ENCODE measurements around the gene PTN. TPM values are rescaled to one million over a fixed set of nuclear protein-coding genes. Genes with fewer than 3 reads are reported as not detected.
"Not testable (repeated sequence)": the region's sequence is repeated elsewhere in the genome, so short reads cannot be mapped to it uniquely, and the experiment has no call there.

Gene PTN
- total and polyA plus RNA-seq, 2 donors: 19.3 to 20.6 TPM

GRCh38 chr7:137287651-137288258 lies 55.8 kb downstream of the PTN start:
- Histone ChIP-seq H3K27me3 (ENCODE audit: control insufficient read depth in 2 of 2, insufficient read depth in 1 of 2, low read length in 1 of 2) (no peaks in the 10 kb centered on the region), H3K27ac (ENCODE audit: low read depth in 1 of 2, low read length in 1 of 2) (no peak overlapping the region), H3K36me3 (ENCODE audit: control insufficient read depth in 2 of 2, insufficient read depth in 2 of 2, low read length in 1 of 2) (no peaks in the 10 kb centered on the region), H3K9me3 (ENCODE audit: control insufficient read depth in 2 of 2, insufficient read depth in 1 of 2, low read length in 1 of 2) (no peaks in the 10 kb centered on the region), H3K4me1 (ENCODE audit: control insufficient read depth in 2 of 2, insufficient read depth in 2 of 2, low read length in 2 of 2) (no peaks in the 10 kb centered on the region), H3K4me3 (ENCODE audit: low read length in 2 of 2) (no peak overlapping the region)
- 73% methylated on average over 3 of the region's 3 CpGs for WGBS
- DNase-seq (ENCODE audit: low read depth in 6 of 9, low spot score in 9 of 9): no peak

DNA sequence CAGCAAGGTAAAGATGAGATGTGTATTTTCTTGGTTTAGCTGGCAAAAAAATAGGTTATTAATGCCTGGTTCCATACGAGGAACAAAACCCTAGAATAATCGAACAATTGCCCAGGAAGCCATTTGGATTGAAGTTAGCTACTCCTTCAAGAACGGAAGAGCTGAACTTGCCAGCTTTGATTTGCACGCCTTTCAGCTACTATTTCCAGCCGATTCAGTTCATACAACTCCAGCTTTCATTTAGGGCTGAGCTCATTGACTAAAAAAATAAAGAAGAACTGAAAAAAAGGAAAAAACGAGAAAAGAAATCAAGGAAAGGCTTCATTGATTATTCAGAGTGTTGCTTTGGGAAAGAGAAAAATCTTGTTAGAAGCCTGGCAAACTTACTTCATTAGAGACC lies 60.4 kb downstream of the PTN start:
- no peaks in the 10 kb centered on the region for H3K9me3 ChIP-seq (ENCODE audit: control insufficient read depth in 2 of 2, insufficient read depth in 1 of 2, low read length in 1 of 2)
- no peaks in the 10 kb centered on the region for H3K27me3 ChIP-seq (ENCODE audit: control insufficient read depth in 2 of 2, insufficient read depth in 1 of 2, low read length in 1 of 2)
- DNase-seq (ENCODE audit: low read depth in 6 of 9, low spot score in 9 of 9): no peak
- H3K4me3 ChIP-seq (ENCODE audit: low read length in 2 of 2): no peak overlapping the region
- no peaks in the 10 kb centered on the region for H3K36me3 ChIP-seq (ENCODE audit: control insufficient read depth in 2 of 2, insufficient read depth in 2 of 2, low read length in 1 of 2)
- no peak overlapping the region for H3K27ac ChIP-seq (ENCODE audit: low read depth in 1 of 2, low read length in 1 of 2)
- no peaks in the 10 kb centered on the region for H3K4me1 ChIP-seq (ENCODE audit: control insufficient read depth in 2 of 2, insufficient read depth in 2 of 2, low read length in 2 of 2)
- WGBS: 90% methylated on average over 6 of the region's 6 CpGs

GRCh38 chr7:137282043-137282442 lies 61.5 kb downstream of the PTN start:
- no peak for DNase-seq (ENCODE audit: low read depth in 6 of 9, low spot score in 9 of 9)
- Histone ChIP-seq H3K36me3 (ENCODE audit: control insufficient read depth in 2 of 2, insufficient read depth in 2 of 2, low read length in 1 of 2) (no peaks in the 10 kb centered on the region), H3K4me3 (ENCODE audit: low read length in 2 of 2) (no peak overlapping the region), H3K4me1 (ENCODE audit: control insufficient read depth in 2 of 2, insufficient read depth in 2 of 2, low read length in 2 of 2) (no peaks in the 10 kb centered on the region), H3K27me3 (ENCODE audit: control insufficient read depth in 2 of 2, insufficient read depth in 1 of 2, low read length in 1 of 2) (no peaks in the 10 kb centered on the region), H3K27ac (ENCODE audit: low read depth in 1 of 2, low read length in 1 of 2) (no peak overlapping the region), H3K9me3 (ENCODE audit: control insufficient read depth in 2 of 2, insufficient read depth in 1 of 2, low read length in 1 of 2) (no peaks in the 10 kb centered on the region)

- no peak overlapping the region for H3K27ac ChIP-seq (ENCODE audit: low read depth in 1 of 2, low read length in 1 of 2)
- no peaks in the 10 kb centered on the region for H3K36me3 ChIP-seq (ENCODE audit: control insufficient read depth in 2 of 2, insufficient read depth in 2 of 2, low read length in 1 of 2)
- H3K4me3 ChIP-seq (ENCODE audit: low read length in 2 of 2): no peak overlapping the region
- WGBS: 85% methylated on average over 5 of the region's 5 CpGs
- DNase-seq (ENCODE audit: low read depth in 6 of 9, low spot score in 9 of 9): no peak
- no peaks in the 10 kb centered on the region for H3K4me1 ChIP-seq (ENCODE audit: control insufficient read depth in 2 of 2, insufficient read depth in 2 of 2, low read length in 2 of 2)
- no peaks in the 10 kb centered on the region for H3K9me3 ChIP-seq (ENCODE audit: control insufficient read depth in 2 of 2, insufficient read depth in 1 of 2, low read length in 1 of 2)
- H3K27me3 ChIP-seq (ENCODE audit: control insufficient read depth in 2 of 2, insufficient read depth in 1 of 2, low read length in 1 of 2): no peaks in the 10 kb centered on the region
Measured at GRCh38 chr7:137276189-137276588, 67.3 kb downstream of the PTN start.

- Histone ChIP-seq H3K4me3 (ENCODE audit: low read length in 2 of 2) (no peak overlapping the region), H3K9me3 (ENCODE audit: control insufficient read depth in 2 of 2, insufficient read depth in 1 of 2, low read length in 1 of 2) (peaks cover 0 to 3% of the 10 kb centered on the region in 2 donors), H3K27ac (ENCODE audit: low read depth in 1 of 2, low read length in 1 of 2) (no peak overlapping the region), H3K36me3 (ENCODE audit: control insufficient read depth in 2 of 2, insufficient read depth in 2 of 2, low read length in 1 of 2) (no peaks in the 10 kb centered on the region), H3K4me1 (ENCODE audit: control insufficient read depth in 2 of 2, insufficient read depth in 2 of 2, low read length in 2 of 2) (no peaks in the 10 kb centered on the region), H3K27me3 (ENCODE audit: control insufficient read depth in 2 of 2, insufficient read depth in 1 of 2, low read length in 1 of 2) (no peaks in the 10 kb centered on the region)
- 90% methylated on average over 5 of the region's 5 CpGs for WGBS
- no peak for DNase-seq (ENCODE audit: low read depth in 6 of 9, low spot score in 9 of 9)
Measured at GRCh38 chr7:137272249-137272648, 71.3 kb downstream of the PTN start.

DNA sequence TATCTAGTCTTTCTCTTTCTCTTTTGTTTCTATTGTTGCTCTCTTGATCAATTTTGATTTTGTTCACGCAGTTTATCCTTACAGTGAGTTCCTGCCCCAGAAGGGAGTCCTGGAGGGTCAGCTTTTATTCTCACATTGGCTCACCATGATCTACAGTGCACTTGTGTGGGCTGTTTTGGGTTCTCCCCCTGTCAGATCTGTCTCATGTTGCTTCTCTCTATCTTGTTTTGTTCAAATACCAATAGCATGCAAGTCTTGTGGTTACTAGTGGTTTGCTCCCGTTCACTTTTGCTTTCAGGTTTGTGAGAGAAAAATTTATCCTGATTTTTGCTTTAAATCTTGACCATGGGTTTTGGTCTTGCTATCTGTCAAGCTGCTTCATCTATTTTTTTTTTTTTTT lies 74.3 kb downstream of the PTN start:
- Histone ChIP-seq H3K36me3 (ENCODE audit: control insufficient read depth in 2 of 2, insufficient read depth in 2 of 2, low read length in 1 of 2) (no peaks in the 10 kb centered on the region), H3K4me3 (ENCODE audit: low read length in 2 of 2) (no peak overlapping the region), H3K27me3 (ENCODE audit: control insufficient read depth in 2 of 2, insufficient read depth in 1 of 2, low read length in 1 of 2) (no peaks in the 10 kb centered on the region), H3K4me1 (ENCODE audit: control insufficient read depth in 2 of 2, insufficient read depth in 2 of 2, low read length in 2 of 2) (no peaks in the 10 kb centered on the region), H3K9me3 (ENCODE audit: control insufficient read depth in 2 of 2, insufficient read depth in 1 of 2, low read length in 1 of 2) (peaks cover 0 to 3% of the 10 kb centered on the region in 2 donors), H3K27ac (ENCODE audit: low read depth in 1 of 2, low read length in 1 of 2) (no peak overlapping the region)
- no peak for DNase-seq (ENCODE audit: low read depth in 6 of 9, low spot score in 9 of 9)
- 95% methylated on average over 2 of the region's 2 CpGs for WGBS

GRCh38 chr7:137268001-137268865 lies 75.3 kb downstream of the PTN start:
- H3K9me3 ChIP-seq (ENCODE audit: control insufficient read depth in 2 of 2, insufficient read depth in 1 of 2, low read length in 1 of 2); H3K4me1 ChIP-seq (ENCODE audit: control insufficient read depth in 2 of 2, insufficient read depth in 2 of 2, low read length in 2 of 2); H3K27ac ChIP-seq (ENCODE audit: low read depth in 1 of 2, low read length in 1 of 2); H3K27me3 ChIP-seq (ENCODE audit: control insufficient read depth in 2 of 2, insufficient read depth in 1 of 2, low read length in 1 of 2); H3K36me3 ChIP-seq (ENCODE audit: control insufficient read depth in 2 of 2, insufficient read depth in 2 of 2, low read length in 1 of 2); DNase-seq (ENCODE audit: low read depth in 6 of 9, low spot score in 9 of 9); H3K4me3 ChIP-seq (ENCODE audit: low read length in 2 of 2): not testable (repeated sequence)
- 95% methylated on average over 34 of the region's 34 CpGs for WGBS

- no peak for DNase-seq (ENCODE audit: low read depth in 6 of 9, low spot score in 9 of 9)
- WGBS: 75% methylated on average over 4 of the region's 4 CpGs
Measured at GRCh38 chr7:137266764-137267163, 76.8 kb downstream of the PTN start.

GRCh38 chr7:137265480-137265879 lies 78.1 kb downstream of the PTN start:
- not testable (repeated sequence) for H3K9me3 ChIP-seq (ENCODE audit: control insufficient read depth in 2 of 2, insufficient read depth in 1 of 2, low read length in 1 of 2); H3K4me1 ChIP-seq (ENCODE audit: control insufficient read depth in 2 of 2, insufficient read depth in 2 of 2, low read length in 2 of 2); DNase-seq (ENCODE audit: low read depth in 6 of 9, low spot score in 9 of 9); H3K27ac ChIP-seq (ENCODE audit: low read depth in 1 of 2, low read length in 1 of 2); H3K27me3 ChIP-seq (ENCODE audit: control insufficient read depth in 2 of 2, insufficient read depth in 1 of 2, low read length in 1 of 2); H3K4me3 ChIP-seq (ENCODE audit: low read length in 2 of 2); H3K36me3 ChIP-seq (ENCODE audit: control insufficient read depth in 2 of 2, insufficient read depth in 2 of 2, low read length in 1 of 2)
- WGBS: 95% methylated on average over 7 of the region's 7 CpGs

More at GRCh38 chr7:137266764-137267163, 76.8 kb downstream of the PTN start:
- no peak overlapping the region for H3K4me3 ChIP-seq (ENCODE audit: low read length in 2 of 2)
- H3K4me1 ChIP-seq (ENCODE audit: control insufficient read depth in 2 of 2, insufficient read depth in 2 of 2, low read length in 2 of 2): no peaks in the 10 kb centered on the region
- no peak overlapping the region for H3K27ac ChIP-seq (ENCODE audit: low read depth in 1 of 2, low read length in 1 of 2)
- H3K27me3 ChIP-seq (ENCODE audit: control insufficient read depth in 2 of 2, insufficient read depth in 1 of 2, low read length in 1 of 2): no peaks in the 10 kb centered on the region
- peaks cover 0 to 3% of the 10 kb centered on the region in 2 donors for H3K9me3 ChIP-seq (ENCODE audit: control insufficient read depth in 2 of 2, insufficient read depth in 1 of 2, low read length in 1 of 2)
- H3K36me3 ChIP-seq (ENCODE audit: control insufficient read depth in 2 of 2, insufficient read depth in 2 of 2, low read length in 1 of 2): no peaks in the 10 kb centered on the region
